GM12892 (cell line): ENCODE data around the gene WDR27.

Experiments
- POLR2A ChIP-seq: IDR thresholded peaks from 2 replicates; pipeline ENCODE4 v1.6.1; 2011; ENCODE audit warnings: low read depth, low read length, control low read depth
- POLR2AphosphoS5 ChIP-seq: IDR thresholded peaks from 2 replicates; pipeline ENCODE4 v1.6.1; 2011; ENCODE audit warnings: low read depth, low read length, control low read depth
- TAF1 ChIP-seq: IDR thresholded peaks from 2 replicates; pipeline ENCODE4 v1.6.1; 2011; ENCODE audit warnings: low read depth, mild to moderate bottlenecking, control low read depth, low read length, borderline replicate concordance

DNA sequence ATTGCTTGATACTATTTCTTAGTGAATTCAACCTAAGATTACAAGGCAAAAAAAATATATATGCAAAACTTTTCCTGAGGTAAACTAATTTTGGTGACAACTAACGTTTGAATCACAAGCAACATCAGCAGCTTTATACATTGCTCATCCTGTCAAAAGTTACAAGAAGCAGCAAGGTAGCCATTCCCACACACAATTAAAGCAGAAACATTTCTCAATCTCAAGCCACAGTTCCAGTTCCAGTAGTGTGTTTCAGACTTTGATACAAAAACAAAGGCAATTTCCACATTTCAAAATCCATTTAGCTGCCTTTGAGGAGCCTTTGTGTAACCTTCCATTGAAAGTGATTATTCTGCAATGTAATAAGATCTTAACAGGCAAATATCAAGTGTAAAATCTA, 191.0 kb downstream of the WDR27 start:
- TF ChIP-seq TAF1 (no peak), POLR2A (no peak), POLR2AphosphoS5 (no peak)
